Mesothelial cell of epicardium (in vitro differentiated cells): ENCODE measurements around the gene FZD10. TPM values are rescaled to one million over a fixed set of nuclear protein-coding genes. Genes with fewer than 3 reads are reported as not detected.

Source experiments
- DNase-seq, 2 experiments: peaks; one replicate each; pipeline ENCODE4 v3.0.0; 2021; ENCODE audit warnings: low spot score in 2 of 2; ENCODE audit not compliant: unreplicated experiment in 2 of 2
- H3K27ac Mint-ChIP-seq: 2 replicates; pipeline ENCODE4 v1.8.0; 2021; ENCODE audit warnings: mixed read lengths
- H3K27me3 Mint-ChIP-seq: 2 replicates; pipeline ENCODE4 v1.8.0; 2021; ENCODE audit warnings: low read depth, mixed read lengths
- H3K36me3 Mint-ChIP-seq: 2 replicates; pipeline ENCODE4 v1.8.0; 2021; ENCODE audit warnings: mixed read lengths
- H3K4me1 Mint-ChIP-seq: 2 replicates; pipeline ENCODE4 v1.8.0; 2021; ENCODE audit warnings: mixed read lengths
- H3K4me3 Mint-ChIP-seq: 2 replicates; pipeline ENCODE4 v1.8.0; 2021; ENCODE audit warnings: mild to moderate bottlenecking, moderate library complexity, mixed read lengths
- H3K9me3 Mint-ChIP-seq: 2 replicates; pipeline ENCODE4 v1.8.0; 2021; ENCODE audit warnings: mixed read lengths
- CTCF ChIP-seq: fragments of 200-600 bp; sonication (generic); IDR thresholded peaks from one replicate; pipeline ENCODE4 v1.5.0; 2021; ENCODE audit warnings: antibody characterized with exemption; ENCODE audit not compliant: unreplicated experiment
- total RNA-seq: library from RNA; stranded (reverse); gene quantifications from 3 replicates; pipeline ENCODE4 v1.2.1, GENCODE V29; 2021

The FZD10 gene, protein sequence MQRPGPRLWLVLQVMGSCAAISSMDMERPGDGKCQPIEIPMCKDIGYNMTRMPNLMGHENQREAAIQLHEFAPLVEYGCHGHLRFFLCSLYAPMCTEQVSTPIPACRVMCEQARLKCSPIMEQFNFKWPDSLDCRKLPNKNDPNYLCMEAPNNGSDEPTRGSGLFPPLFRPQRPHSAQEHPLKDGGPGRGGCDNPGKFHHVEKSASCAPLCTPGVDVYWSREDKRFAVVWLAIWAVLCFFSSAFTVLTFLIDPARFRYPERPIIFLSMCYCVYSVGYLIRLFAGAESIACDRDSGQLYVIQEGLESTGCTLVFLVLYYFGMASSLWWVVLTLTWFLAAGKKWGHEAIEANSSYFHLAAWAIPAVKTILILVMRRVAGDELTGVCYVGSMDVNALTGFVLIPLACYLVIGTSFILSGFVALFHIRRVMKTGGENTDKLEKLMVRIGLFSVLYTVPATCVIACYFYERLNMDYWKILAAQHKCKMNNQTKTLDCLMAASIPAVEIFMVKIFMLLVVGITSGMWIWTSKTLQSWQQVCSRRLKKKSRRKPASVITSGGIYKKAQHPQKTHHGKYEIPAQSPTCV
- 1.8 to 2.5 TPM (median 2.4 TPM) in 3 replicates for total RNA-seq

DNA sequence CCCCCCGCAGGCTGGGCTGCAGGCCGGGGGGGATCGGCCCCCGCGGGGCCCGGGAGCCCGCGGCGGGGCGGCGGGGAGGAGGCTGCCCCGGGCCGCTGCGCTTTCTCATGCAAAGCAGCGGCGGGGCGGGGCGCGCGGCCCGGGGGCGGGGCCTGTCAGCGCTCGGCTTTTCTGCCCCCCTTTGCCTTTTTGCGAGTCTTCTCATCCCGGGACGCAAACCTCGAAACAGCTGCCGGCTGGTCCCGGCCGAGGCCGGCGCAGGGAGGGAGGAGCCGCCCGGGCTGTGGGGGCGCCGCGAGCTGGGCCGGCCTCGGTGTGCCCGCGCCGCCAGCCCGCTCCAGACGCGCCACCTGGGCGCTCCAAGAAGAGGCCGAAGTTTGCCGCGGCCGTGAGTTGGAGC is at the start of gene FZD10:
Gene FZD10, plus strand, starts transcription at position 198 of the 400 bp plus-strand sequence. CDS start 479 bp downstream, outside the sequence.
- Mint-ChIP-seq H3K27ac (no peak within 1 kb of the TSS), H3K27me3 (peaks cover 61% of the 10 kb centered on the region), H3K4me1 (peaks cover 14% of the 10 kb centered on the region), H3K36me3 (no peaks in the 10 kb centered on the region), H3K4me3 (peak within 1 kb of the TSS; percentile 74), H3K9me3 (no peaks in the 10 kb centered on the region)
- no peak for TF ChIP-seq CTCF
- peak in 1 of 2 experiments; percentile 63 for DNase-seq

DNA sequence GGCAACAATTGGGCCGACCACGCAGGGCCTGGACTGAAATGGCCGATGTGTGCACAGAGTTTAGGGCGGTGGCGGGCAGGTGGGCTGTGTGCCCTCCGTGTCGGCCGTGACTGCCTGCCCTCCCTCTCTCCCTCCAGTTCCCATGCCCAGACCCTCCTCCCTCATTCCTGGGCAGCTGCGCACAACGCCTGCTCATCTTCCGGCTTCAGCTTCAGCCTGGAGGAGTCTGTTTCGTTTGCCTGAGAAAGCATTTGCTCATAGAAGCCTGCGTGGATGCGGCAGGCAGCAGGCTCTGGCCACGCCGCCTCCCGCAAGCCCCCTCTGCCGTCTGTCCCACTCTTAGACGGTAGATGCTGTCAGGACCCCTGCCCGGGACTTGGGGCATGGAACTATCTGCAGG is 47.3 kb upstream of the FZD10 start:
- peaks cover 59% of the 10 kb centered on the region for H3K27me3 Mint-ChIP-seq
- DNase-seq, result no peak
- H3K4me1 Mint-ChIP-seq, result peaks cover 15% of the 10 kb centered on the region
- no peak overlapping the region for H3K27ac Mint-ChIP-seq
- no peaks in the 10 kb centered on the region for H3K9me3 Mint-ChIP-seq
- H3K4me3 Mint-ChIP-seq, result no peak overlapping the region
- H3K36me3 Mint-ChIP-seq, result no peaks in the 10 kb centered on the region
- no peak for TF ChIP-seq CTCF

- Mint-ChIP-seq H3K27ac (no peak overlapping the region), H3K4me1 (peaks cover 15% of the 10 kb centered on the region), H3K4me3 (no peak overlapping the region), H3K9me3 (no peaks in the 10 kb centered on the region), H3K36me3 (no peaks in the 10 kb centered on the region), H3K27me3 (peaks cover 58% of the 10 kb centered on the region)
- TF ChIP-seq CTCF, result no peak
- DNase-seq, result no peak
Measured at GRCh38 chr12:130115646-130116045, 46.6 kb upstream of the FZD10 start.

DNA sequence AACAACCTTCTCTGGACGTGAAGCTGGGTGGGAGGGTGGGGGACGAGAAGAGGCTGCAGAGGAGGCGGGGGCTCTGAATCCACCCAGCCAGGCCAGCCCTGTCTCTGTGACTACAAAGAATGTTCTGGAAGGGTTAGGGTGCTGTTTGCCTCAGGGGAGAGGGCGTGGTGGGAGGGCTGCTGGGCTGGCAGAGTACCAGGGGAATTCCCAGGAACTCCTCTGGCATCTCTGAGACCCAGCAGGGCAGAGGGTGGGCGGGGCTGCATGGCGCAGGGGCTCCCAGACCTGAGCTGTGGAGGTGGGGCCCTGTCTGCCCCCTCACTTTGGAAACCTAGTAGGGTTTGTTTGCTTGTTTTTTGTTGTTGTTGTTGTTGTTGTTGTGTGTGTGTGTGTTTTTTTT is 45.5 kb upstream of the FZD10 start:
- no peaks in the 10 kb centered on the region for H3K36me3 Mint-ChIP-seq
- H3K27me3 Mint-ChIP-seq, result peaks cover 58% of the 10 kb centered on the region
- H3K9me3 Mint-ChIP-seq, result no peaks in the 10 kb centered on the region
- TF ChIP-seq CTCF, result no peak
- H3K27ac Mint-ChIP-seq, result no peak overlapping the region
- DNase-seq, result no peak
- H3K4me3 Mint-ChIP-seq, result no peak overlapping the region
- H3K4me1 Mint-ChIP-seq, result peaks cover 11% of the 10 kb centered on the region

GRCh38 chr12:130117233-130117632 is 45.0 kb upstream of the FZD10 start:
- no peaks in the 10 kb centered on the region for H3K9me3 Mint-ChIP-seq
- DNase-seq, result no peak

More at GRCh38 chr12:130117233-130117632, 45.0 kb upstream of the FZD10 start:
- no peak overlapping the region for H3K4me3 Mint-ChIP-seq
- peaks cover 11% of the 10 kb centered on the region for H3K4me1 Mint-ChIP-seq
- TF ChIP-seq CTCF, result no peak
- peaks cover 58% of the 10 kb centered on the region for H3K27me3 Mint-ChIP-seq
- H3K36me3 Mint-ChIP-seq, result no peaks in the 10 kb centered on the region
- H3K27ac Mint-ChIP-seq, result peak overlapping the region; percentile 12
